GM21737 (cell line): Measurements from ENCODE around the gene TBC1D10B.
A peak's percentile ranks its signal among the peaks of the same experiment; 100 is the strongest.
"Not testable (repeated sequence)": the region's sequence is repeated elsewhere in the genome, so short reads cannot be mapped to it uniquely, and the experiment has no call there.

Experiments used
- ATAC-seq: cut with Tn5 transposase; IDR thresholded peaks from one replicate; pipeline ENCODE4 v1.9.1; 2021; ENCODE audit warnings: mild to moderate bottlenecking, moderate library complexity; ENCODE audit not compliant: unreplicated experiment

TBC1D10B gene

GRCh38 chr16:30398661-30399434, 28.6 kb upstream of the TBC1D10B start:
- no peak for ATAC-seq

DNA sequence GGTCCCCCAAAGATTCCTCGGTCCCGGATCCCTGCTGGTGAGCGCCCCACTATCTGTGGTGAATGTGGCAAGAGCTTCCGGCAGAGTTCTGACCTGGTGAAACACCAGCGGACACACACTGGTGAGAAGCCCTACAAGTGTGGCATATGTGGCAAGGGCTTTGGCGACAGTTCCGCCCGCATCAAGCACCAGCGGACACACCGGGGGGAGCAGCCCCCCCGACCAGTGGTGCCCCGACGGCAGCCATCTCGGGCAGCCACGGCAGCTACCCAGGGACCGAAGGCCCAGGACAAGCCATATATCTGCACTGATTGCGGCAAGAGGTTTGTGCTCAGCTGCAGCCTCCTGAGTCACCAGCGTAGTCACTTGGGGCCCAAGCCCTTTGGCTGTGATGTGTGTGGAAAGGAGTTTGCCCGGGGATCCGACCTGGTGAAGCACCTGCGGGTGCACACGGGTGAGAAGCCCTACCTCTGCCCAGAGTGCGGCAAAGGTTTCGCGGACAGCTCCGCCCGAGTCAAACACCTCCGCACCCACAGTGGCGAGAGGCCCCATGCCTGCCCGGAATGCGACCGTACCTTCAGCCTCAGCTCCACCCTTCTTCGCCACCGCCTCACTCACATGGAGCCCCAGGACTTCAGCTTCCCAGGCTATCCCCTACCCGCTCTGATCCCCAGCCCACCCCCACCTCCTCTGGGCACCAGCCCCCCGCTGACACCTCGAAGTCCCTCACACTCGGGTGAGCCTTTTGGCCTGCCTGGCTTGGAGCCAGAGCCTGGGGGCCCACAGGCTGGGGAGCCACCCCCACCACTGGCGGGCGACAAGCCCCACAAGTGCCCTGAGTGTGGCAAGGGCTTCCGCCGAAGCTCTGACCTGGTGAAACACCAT, 27.7 kb upstream of the TBC1D10B start:
- no peak for ATAC-seq

DNA sequence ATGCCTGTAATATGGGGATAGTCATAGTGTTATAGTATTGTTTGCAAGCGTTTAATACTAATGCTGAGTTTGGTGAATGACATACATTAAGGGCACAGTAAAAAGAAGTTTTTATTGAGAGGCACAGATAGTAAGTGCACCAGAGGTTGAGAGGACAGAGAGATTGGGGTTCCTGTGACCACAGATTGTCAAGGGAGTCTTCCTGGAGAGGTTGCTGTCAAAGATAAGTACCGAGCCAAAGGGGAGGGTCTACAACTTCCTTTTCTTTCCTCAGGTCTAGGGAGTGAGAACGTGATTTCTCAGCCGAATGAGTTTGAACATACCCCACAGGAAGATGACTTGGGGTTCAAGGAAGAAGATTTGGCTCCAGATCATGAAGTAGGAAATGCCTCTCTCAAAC, 26.8 kb upstream of the TBC1D10B start:
- no peak for ATAC-seq

DNA sequence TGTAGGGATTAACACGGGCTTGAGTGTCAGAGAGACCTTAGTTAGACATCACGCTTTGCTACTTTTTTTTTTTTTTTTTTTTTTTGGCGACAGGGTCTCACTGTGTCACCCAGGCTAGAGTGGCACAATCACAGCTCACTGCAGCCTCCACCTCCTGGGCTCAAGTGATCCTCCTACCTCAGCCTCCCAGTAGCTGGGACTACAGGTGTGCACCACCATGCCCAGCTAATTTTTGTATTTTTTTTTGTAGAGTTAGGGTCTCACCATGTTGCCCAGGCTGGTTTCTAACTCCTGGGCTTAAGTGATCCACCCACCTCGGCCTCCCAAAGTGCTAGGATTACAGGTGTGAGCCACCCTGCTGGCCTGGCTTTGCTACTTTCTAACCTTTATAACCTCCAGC, 26.3 kb upstream of the TBC1D10B start:
- not testable (repeated sequence) for ATAC-seq

- ATAC-seq = no peak
Observed at GRCh38 chr16:30395992-30396585, 25.8 kb upstream of the TBC1D10B start.

DNA sequence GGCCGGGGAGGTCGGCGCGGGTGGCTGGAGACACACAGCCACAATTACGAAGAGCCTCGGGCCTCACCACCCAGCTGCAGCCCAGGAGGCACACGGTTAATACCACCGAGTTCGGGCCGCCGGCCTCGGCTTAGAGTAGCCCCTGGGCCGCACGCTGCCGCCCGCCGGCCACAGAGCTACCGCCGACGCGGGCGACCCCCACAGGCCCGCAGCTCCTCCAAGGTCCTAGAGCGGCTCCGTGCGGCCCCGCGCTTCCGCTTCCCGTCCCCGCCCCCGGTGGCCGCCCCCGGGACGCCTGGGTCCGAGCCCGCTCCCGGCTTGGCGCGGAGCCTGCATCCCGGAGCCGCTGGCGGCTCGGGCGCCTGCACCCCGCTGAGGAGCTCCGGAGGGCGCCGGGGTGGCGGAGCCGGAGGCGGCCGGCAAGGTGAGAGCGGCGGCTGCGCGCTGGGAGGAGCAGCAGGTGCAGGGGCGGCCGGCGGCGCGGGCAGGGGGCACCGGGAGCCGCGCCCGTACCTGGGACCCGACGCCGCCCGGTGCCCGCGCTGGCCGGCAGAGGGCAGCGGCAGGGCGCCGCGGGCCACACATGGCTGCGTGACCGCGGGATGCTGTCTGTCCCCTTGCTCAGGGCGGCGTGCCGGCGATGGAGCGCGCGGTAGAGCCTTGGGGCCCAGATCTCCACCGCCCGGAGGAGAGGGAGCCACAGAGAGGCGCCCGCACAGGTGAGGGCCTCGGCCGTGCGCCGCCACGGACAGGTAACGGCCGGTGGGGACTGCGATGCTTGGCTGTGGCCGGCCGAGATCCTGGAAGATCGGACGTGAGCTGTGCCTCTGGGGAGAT, 25.1 kb upstream of the TBC1D10B start, which contains the start of gene ZNF48:
ZNF48 (plus strand) TSS at position 266 of the 837 bp plus-strand sequence; CDS start at position 641, 375 bp downstream.
- peak; percentile 63 for ATAC-seq

DNA sequence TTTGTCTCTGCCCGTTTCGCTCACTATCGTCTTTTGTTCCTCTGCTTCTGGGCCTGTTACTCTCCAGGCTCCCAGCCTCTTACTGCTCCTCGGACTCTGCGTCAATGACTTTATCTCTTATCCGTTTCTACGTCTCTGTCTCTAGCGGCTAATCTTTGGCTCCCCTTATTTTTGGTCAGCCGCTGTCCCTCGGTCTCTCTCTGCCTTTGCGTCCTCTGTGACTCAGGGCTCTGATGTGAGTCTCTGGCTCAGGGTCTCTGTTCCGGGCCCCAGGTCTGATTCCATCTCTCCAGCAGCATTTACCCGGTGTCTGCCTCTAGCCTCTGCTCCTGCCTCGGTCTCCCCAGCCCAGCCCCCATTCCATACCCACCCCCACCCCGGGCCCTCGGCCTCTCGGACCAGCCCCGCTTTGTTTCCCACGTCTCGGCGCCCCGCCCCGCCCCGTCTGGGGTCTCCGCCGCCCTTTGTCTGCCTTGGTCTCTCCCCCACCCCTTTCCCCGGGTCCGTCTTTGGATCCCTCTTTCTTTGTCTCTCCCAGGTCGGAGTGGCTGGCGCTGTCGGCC, 24.4 kb upstream of the TBC1D10B start:
- ATAC-seq = no peak

DNA sequence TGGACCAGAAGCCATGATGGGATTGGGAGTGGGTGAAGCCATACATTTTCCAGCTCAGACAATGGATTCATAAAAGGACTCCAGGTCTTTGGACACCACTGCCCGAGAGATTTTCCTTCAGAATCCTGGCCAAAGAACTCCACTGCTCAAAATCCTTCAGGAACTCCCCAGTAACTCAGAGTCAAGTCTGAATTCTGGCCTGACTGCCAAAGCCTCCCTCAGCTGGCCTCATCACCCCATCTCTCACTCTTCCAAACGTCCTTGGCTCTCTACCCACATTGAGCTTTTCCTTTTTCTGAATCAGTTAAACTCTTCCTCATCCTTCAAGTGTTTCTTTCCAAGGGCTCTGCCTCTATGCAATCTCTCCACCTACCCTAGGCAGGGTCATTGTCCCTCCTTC, 13.2 kb upstream of the TBC1D10B start:
- no peak for ATAC-seq

- ATAC-seq = no peak
Observed at GRCh38 chr16:30382111-30382881, 12.0 kb upstream of the TBC1D10B start, which contains the start of gene SEPTIN1. SEPTIN1 (minus strand) TSS chr16:30382561; CDS start chr16:30382542, 19 bp downstream.

- ATAC-seq = no peak
Observed at GRCh38 chr16:30381291-30382041, 11.2 kb upstream of the TBC1D10B start.

DNA sequence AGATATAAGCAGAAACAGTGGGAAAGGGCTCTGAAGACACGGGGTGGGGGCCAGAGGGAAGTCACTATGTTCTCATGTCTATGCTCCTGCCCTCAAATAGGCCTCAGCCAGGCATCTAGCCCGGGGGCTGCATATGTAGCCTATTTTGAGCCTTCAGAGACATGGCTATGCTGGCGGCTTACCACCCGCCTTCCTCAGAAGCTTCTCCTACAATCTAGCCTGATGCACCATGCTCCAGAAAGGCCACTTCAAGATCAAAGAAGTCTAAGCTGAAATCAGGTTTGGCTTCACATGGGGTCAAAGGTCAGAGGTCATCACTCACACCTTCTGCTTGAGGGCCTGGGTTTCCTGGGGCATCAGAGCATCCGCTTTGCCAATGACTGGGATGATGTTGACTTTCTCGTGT, 10.5 kb upstream of the TBC1D10B start:
- ATAC-seq = no peak

GRCh38 chr16:30380072-30380802, 9.9 kb upstream of the TBC1D10B start:
- no peak for ATAC-seq

DNA sequence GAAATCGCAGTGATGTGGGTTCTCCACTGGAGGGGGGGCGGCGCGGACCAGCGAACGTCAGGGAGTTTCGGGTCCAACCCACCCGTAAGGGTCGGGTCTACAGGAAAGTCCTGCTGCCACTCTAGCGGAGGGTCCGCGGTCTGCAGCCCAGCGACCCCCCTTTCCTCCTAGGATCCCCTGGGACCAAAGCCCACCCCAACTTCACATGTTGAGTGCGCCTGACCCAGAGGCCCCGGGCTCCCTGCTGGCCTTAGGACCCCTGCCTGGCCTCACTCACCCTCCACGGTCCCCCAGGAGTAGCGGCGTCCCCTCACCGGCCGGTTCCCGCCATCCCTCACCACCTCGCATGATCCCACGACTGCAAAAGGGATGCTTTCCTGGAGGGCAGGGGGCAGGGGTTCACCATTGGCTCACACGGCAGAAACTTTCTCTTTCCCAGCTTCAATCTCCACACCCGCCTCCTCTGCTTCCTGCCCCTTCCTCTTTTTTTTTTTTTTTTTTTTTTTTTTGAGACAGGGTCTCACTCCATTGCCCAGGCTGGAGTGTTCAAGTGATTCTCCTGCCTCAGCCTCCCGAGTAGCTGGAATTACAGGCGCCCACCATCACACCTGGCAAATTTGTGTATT, 9.0 kb upstream of the TBC1D10B start:
- no peak for ATAC-seq

DNA sequence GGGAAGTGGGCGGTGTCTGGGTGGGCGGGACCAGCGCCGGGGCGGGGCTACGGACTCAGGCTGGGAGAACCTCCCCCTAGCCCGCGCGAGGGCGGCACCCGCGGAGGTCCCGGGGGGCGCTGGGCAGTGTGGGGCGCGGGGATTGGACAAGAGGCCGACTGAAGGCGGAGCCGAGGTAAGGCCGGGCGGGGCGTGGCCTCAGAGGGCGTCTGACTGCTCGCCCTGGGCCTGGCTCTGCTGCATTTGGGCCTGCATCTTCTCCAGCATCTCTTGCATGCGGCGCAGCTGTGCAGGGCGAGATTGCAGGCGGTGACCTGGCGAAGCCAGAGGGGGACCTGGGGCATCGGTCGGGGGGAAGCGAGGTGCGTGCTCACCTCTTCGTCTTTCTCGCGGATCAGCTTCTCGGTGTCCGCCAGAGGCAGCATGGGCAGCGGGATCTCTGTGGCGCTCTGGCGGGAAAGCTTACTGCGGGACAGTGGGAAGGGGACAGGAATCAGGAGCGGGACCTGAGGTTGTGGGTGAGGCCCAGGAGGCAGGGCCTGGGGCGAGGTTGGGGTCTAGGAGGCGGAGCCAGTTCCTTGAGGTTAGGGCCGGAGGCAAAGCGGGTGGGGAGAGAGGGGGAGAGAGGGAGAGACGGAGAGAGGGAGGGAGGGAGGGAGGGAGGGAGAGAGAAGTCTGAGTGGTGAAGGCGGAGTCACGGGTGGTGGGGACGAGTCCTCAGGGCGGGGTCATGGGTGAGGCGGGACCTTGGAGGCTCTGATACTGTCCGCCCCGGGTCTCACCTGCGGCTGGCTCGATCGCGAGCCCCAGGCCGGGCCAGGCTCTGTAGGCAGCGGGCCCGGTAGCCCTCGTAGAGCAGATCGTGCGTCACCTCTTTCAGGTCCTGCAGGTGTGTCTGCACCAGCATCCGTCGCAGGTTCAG, 8.2 kb upstream of the TBC1D10B start:
- peak; percentile 80 for ATAC-seq

- ATAC-seq = peak; percentile 31
Observed at GRCh38 chr16:30377812-30378235, 7.5 kb upstream of the TBC1D10B start.

DNA sequence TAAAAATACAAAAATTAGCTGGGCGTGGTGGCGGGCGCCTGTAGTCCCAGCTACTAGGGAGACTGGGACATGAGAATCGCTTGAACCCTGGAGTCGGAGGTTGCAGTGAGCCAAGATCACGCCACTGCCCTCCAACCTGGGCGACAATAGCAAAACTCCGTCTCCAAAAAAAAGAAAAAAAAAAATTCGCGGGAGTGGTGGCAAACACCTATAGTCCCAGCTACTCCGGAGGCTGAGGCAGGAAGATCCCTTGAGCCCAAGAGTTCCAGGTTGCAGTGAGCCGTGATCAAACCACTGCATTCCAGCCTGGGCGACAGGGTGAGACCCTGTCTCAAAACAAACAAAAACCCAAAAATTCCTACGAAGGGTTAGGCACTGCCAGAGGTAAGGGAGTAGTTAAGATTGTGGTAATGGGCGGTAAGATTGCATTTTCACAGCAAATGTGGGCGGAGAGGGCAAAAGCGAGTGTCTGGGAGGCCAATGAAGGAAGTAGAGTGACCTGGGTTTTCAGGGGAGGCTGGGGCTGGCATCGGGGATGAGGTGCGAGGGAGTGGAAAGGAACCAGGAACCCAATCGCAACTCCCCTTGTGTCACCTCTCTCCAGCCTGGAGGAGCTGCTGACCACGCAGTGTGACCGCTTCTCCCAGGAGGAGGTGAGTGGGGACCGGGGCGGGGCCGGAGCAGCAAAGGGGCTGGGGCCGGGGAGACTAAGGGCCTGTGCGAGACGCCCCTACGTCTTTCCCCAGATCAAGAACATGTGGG, 6.9 kb upstream of the TBC1D10B start:
- no peak for ATAC-seq
